ENCODE results near the gene HCAR2.

DNA sequence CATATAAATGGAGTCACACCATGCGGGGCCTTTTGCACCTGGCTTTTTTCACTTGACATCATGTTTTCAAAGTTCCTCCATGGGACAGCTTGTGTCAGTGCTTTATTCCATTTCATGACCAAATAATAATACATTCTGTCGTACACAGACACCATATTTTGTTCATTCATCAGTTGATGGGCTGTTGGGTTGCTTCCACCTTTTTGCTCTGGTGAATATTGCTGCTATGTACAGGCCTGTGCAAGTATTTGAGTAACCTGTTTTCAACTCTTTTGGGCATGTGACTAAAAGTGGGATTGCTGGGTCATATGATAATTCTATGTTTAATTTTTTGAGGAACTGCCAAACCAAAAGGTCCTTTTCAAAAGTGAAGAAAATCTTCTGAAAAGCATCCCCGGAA lies 46.9 kb downstream of the HCAR2 start:
- TF ChIP-seq SUZ12 (IDR thresholded peaks at IDR 0.05; ENCODE audit: extremely low read depth, insufficient read depth, insufficient read length) = no peak
- no peak for TF ChIP-seq ZNF274 (IDR thresholded peaks at IDR 0.05; ENCODE audit: low read depth, low read length)

Measured in NT2/D1 (cell line).